Lower leg skin (tissue), 3 donors: ENCODE data around the gene MAST4.

Experiments used
- POLR2A ChIP-seq, 2 donors: fragments of 450-650 bp; IDR thresholded peaks; one replicate each; pipeline ENCODE4 v1.6.1; 2016 to 2017; ENCODE audit warnings: antibody characterized with exemption in 2 of 2, mild to moderate bottlenecking in 1 of 2, moderate library complexity in 1 of 2
- TF ChIP-seq, protein P1 (sequence below), 3 donors: fragments of 450-650 bp; IDR thresholded peaks; one replicate each; pipeline ENCODE4 v1.5.1; 2016; ENCODE audit warnings: antibody characterized with exemption in 3 of 3, mild to moderate bottlenecking in 3 of 3, moderate library complexity in 2 of 3

DNA sequence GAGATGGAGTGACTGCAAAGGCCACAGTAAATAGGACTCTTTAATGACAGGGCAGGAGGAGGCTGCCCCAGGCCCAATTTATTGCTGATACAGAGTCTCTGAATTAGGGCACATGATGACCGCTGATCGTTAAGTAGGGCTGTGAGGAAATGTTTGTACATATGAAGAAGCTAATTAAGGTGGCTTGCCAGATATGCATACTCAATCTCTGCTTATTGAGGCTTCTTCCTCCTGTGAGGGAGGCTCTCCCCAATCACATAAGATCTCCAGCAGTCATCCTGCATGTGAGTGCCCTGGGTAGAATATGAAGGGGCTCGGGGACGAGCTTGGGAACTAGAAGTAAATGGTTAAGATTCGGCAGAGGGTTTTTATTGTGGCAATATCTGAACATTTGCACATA lies 608.6 kb downstream of the MAST4 start:
- TF ChIP-seq, protein P1, sequence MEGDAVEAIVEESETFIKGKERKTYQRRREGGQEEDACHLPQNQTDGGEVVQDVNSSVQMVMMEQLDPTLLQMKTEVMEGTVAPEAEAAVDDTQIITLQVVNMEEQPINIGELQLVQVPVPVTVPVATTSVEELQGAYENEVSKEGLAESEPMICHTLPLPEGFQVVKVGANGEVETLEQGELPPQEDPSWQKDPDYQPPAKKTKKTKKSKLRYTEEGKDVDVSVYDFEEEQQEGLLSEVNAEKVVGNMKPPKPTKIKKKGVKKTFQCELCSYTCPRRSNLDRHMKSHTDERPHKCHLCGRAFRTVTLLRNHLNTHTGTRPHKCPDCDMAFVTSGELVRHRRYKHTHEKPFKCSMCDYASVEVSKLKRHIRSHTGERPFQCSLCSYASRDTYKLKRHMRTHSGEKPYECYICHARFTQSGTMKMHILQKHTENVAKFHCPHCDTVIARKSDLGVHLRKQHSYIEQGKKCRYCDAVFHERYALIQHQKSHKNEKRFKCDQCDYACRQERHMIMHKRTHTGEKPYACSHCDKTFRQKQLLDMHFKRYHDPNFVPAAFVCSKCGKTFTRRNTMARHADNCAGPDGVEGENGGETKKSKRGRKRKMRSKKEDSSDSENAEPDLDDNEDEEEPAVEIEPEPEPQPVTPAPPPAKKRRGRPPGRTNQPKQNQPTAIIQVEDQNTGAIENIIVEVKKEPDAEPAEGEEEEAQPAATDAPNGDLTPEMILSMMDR (IDR thresholded peaks at IDR 0.05) = no peak
- no peak for TF ChIP-seq POLR2A (IDR thresholded peaks at IDR 0.05)
